ENCODE measurements around the gene POLRMT. TPM values are rescaled to one million over a fixed set of nuclear protein-coding genes. Genes with fewer than 3 reads are reported as not detected.

POLRMT gene
- total RNA-seq, 1 experiment from 2014 or later, result 104 TPM

GRCh38 chr19:663682-664117 is 30.4 kb upstream of the POLRMT start:
- no peak overlapping the region for H4K91ac ChIP-seq (ENCODE audit: insufficient read length, low read depth, low read length)
- H3K27ac ChIP-seq (ENCODE audit: insufficient read length, low read depth, low read length), result no peak overlapping the region
- H3K56ac ChIP-seq (ENCODE audit: insufficient read length, low read depth, low read length), result no peak overlapping the region
- no peaks in the 10 kb centered on the region for H3K79me1 ChIP-seq (ENCODE audit: insufficient read depth, low read depth, low read length, poor library complexity, severe bottlenecking)
- H2AFZ ChIP-seq (ENCODE audit: low read length), result no peak overlapping the region
- DNase-seq, result no peak
- no peak overlapping the region for H4K5ac ChIP-seq (ENCODE audit: insufficient read length, low read depth, low read length)
- H3K79me2 ChIP-seq (ENCODE audit: insufficient read depth, low read length), result peaks cover 38% of the 10 kb centered on the region; the same call in 1 of the 2 replicates
- no peak overlapping the region for H2BK12ac ChIP-seq (ENCODE audit: insufficient read length, low read depth, low read length)
- H3K14ac ChIP-seq (ENCODE audit: insufficient read depth, low read length), result no peak overlapping the region
- H3K4me2 ChIP-seq (ENCODE audit: insufficient read depth, insufficient read length, low read length), result peak overlapping the region; percentile 22
- H3K27ac Mint-ChIP-seq, result no peak overlapping the region
- WGBS (ENCODE audit: extremely low coverage, insufficient read length, low lambda C conversion rate), result no CpG with 5 or more reads among the region's 18 CpGs
- peaks cover 22% of the 10 kb centered on the region for H3K27me3 Mint-ChIP-seq (ENCODE audit: low read depth)
- peaks cover 0 to 2% (median 0%) of the 10 kb centered on the region in 3 experiments; a peak in 3 of 7 replicates for H3K36me3 Mint-ChIP-seq (ENCODE audit: insufficient read depth in 1 of 3, low read depth in 3 of 3)
- H2BK120ac ChIP-seq (ENCODE audit: low read depth, low read length, poor library complexity, severe bottlenecking), result no peak overlapping the region
- no peak overlapping the region for H2BK20ac ChIP-seq (ENCODE audit: low read depth, low read length, poor library complexity, severe bottlenecking)
- H3K9ac ChIP-seq (ENCODE audit: extremely low read depth, insufficient read length, low read length), result no peak overlapping the region
- no peak overlapping the region for H2BK15ac ChIP-seq (ENCODE audit: low read depth, low read length)
- no peak for TF ChIP-seq CTCF (conservative IDR thresholded peaks at IDR 0.05)
- H3K4me1 ChIP-seq (ENCODE audit: insufficient read depth, low read length), result no peaks in the 10 kb centered on the region; the same call in 1 of the 2 replicates
- H4K8ac ChIP-seq (replicated peaks; ENCODE audit: insufficient read length, low read depth, low read length), result no peak overlapping the region
- no peak overlapping the region for H2AK5ac ChIP-seq (ENCODE audit: insufficient read length, low read length)
- H3K4me3 Mint-ChIP-seq, result peak overlapping the region; percentile 67 to 74
- H3K4ac ChIP-seq (ENCODE audit: low read depth, low read length), result no peak overlapping the region
- H3K4me1 Mint-ChIP-seq, result peaks cover 13 to 18% of the 10 kb centered on the region in 2 experiments
- peaks cover 7% of the 10 kb centered on the region for H3K23me2 ChIP-seq (ENCODE audit: insufficient read length, low read depth, low read length, poor library complexity, severe bottlenecking)
- H3T11ph ChIP-seq (ENCODE audit: low read length), result no peak overlapping the region
- peaks cover 7 to 10% of the 10 kb centered on the region in 2 experiments; a peak in 4 of 5 replicates for H3K9me3 Mint-ChIP-seq
- peaks cover 6% of the 10 kb centered on the region for H4K20me1 ChIP-seq (ENCODE audit: control insufficient read depth, insufficient read depth, insufficient read length)
- H3K18ac ChIP-seq (ENCODE audit: insufficient read length, low read depth, low read length), result no peak overlapping the region
- H3K23ac ChIP-seq (ENCODE audit: insufficient read length, low read depth, low read length), result no peak overlapping the region
- no peak overlapping the region for H2BK5ac ChIP-seq (ENCODE audit: insufficient read length, low read length)
- no peaks in the 10 kb centered on the region for H3K27me3 ChIP-seq (ENCODE audit: insufficient read depth, low read length)
- H3K9me3 ChIP-seq (ENCODE audit: control insufficient read depth, low read depth, low read length), result no peaks in the 10 kb centered on the region
